ENCODE results near the gene CCDC50. TPM values are rescaled to one million over a fixed set of nuclear protein-coding genes. Genes with fewer than 3 reads are reported as not detected.

Gene CCDC50
- total RNA-seq, 1 donor from 2014 or later: 51.0 TPM

DNA sequence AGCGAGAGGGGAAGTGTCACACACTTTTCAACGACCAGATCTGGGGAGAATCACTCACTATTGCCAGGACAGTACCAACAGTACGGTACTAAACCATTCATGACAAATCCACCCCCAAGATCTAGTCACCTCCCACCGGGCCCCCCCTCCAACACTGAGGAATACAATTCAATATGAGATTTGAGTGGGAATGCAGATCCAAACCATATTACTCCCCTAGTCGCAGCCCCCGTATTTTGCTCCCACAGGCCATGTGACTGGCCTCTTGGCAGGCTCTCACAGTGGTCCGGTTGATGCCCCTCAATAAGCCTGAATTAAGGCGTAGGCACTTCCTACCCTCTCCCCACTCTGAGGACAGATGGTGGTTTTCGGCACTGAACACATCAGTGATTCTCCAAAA, 86.4 kb downstream of the CCDC50 start:
- no peak for DNase-seq (ENCODE audit: low read depth)

DNA sequence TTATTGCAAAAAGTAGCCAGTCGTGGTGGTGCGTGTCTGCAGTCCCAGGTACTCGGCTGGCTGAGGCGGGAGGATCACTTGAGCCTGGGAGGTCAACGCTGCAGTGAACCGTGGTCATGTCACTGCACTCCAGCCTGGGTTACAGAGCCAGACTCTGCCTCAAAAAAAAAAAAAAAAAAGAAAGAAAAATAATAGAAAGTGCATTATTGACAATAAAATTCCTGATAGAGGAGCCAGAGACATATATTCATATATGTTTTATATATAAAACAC, 88.2 kb downstream of the CCDC50 start:
- DNase-seq (ENCODE audit: low read depth): no peak

DNA sequence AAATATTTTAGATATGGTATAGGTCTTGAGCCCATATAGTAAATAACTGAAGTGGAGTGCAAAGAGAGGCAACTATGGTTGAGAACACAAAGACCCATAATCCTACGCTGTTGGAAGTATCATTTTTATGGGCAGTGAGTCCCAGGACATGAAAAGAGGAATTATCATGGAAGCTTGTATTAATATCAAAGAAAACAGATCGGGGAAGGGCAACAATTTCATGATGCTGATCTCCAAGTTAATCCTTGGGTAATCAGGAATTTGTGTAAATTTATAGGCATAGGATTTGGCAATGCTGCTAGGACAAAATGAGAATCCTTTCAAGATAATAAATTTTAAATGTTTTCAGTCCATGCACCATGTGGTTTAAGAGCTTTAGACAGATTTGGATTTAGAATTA, 91.6 kb downstream of the CCDC50 start:
- no peak for DNase-seq (ENCODE audit: low read depth)

DNA sequence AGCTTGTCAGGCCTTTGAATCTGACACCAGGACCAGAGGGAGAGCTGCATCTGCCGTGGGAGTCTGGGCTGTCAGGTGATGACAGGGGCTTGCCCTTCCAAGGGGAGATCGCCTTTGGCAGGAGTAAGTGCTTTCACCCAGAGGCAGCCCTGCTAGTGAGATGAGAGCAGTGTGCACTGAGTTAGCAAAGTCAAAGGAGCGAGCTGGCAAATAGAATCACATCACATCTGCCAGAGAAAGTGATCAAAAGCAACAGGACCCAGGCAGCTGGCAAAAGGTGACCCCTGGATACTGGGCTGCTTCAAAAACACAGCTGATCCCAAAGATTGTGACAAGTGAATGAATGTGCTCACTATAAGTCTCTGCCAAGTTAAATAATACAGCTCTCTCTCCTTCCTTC, 95.7 kb downstream of the CCDC50 start:
- DNase-seq (ENCODE audit: low read depth): no peak

DNA sequence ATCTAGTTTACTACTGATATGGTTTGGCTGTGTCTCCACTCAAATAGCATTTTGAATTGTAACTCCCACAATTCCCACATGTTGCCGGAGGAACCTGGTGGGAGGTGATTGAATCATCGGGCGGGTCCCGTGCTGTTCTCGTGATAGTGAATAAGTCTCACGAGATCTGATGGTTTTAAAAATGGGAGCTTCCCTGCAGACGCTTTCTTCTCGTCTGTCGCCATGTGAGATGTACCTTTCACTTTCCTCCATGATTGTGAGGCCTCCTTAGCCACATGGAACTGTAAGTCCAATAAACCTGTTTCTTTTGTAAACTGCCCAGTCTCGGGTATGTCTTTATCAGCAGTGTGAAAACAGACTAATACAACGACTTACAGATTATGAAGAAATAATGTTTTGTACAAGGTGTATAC, 96.1 kb downstream of the CCDC50 start:
- no peak for DNase-seq (ENCODE audit: low read depth)

DNA sequence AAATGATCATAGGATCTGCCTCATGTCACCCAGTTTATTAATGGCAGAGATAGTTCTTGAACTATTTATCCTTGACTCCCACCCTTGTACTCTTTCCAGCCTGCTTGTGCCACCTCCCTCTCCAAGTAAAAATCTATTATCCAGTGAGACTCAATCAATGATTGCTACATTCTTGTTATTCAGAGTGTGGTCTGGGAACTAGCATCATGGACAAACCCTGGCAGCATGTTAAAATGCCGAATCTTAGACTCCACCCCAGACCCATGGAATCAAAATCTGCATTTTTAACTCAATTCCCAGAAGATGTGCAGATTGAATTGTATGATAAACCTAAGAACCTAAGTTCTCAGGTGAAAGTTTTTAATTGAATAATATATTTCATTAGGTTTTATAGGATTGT, 97.1 kb downstream of the CCDC50 start:
- DNase-seq (ENCODE audit: low read depth): no peak

DNA sequence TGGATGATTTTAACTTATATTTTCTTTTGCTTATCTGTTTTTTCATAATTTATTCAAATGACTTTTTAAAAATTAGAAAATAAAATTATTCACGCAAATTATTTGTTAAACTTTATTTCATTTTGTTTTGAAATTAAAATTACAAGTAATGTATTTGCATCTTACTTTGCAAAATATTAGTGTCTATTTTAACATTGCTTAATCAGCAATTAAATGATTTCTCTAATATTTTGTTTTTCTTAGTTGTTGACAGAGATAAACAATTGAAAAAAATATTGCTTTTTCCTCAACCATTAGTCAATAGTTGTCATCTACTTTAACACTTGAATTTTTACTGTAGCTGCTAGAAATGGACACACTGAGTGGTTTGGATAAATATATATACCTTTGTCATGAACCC, 99.0 kb downstream of the CCDC50 start:
- no peak for DNase-seq (ENCODE audit: low read depth)

DNA sequence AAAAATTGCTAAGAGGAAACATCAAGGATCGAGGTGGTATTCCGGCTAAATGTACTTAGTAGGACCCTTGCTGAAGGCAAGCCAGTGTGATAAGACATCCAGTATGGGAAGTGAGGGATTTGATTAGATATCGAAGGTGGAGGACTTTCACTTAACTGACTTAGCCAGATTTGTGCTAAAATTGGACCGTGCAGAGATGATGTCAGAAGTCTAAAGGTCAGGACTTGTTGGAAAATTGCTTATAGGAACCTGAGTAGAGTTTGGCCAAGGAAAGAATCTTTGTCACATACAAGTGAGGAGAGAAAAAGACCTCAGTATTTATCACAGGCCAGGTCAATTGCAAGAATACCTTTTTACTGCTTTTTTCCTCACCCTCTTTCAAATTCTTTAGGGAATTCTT, 100.9 kb downstream of the CCDC50 start:
- DNase-seq (ENCODE audit: low read depth): no peak

DNA sequence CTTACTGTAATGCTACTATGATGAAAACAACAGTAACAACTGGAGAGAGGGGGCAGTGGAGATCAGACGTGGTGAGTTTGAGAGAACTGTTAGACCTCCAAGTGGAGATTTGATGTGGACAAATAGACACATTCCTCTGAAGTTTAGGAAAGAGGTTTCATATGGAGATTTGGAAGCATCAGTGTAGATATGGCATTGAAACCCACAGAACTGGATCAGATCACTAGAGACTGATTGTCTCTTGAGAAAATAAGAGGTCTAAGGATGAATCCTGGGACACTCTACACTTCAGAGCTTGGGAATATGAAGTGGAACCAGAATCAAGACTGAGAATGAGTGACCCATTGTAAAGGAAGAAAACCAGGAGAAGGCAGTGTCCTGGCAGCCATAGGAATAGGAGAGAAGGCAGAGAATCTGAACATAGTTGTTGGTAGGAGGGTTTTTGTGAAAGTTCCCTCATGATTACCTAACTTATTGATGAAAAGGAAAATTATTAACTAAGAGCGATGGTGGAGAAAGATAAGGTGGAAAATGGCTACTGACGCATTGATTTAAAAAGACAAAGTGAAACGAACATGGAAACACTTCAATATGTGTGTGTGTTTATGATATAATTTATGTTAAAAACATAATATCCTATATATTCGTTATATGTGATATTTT, 102.1 kb downstream of the CCDC50 start:
- no peak for DNase-seq (ENCODE audit: low read depth)

DNA sequence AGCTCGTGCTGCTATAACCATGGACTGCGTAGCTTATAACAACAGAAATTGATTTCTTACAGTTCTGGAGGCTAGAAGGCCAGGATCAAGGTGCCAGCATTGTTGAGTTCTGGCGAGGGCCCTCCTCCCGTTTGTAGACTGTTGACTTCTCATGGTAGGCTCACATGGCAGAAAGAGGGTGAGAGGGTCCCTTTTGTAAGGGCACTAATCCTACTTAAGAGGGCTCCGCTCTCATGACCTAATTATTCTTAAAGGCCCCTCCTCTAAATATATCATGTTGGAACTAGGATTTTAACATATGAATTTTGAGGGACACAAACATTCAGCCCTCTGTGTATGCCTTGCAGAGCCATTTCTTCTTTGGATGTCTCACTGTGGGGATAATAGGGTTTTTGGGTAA, 103.0 kb downstream of the CCDC50 start:
- DNase-seq (ENCODE audit: low read depth): no peak

DNA sequence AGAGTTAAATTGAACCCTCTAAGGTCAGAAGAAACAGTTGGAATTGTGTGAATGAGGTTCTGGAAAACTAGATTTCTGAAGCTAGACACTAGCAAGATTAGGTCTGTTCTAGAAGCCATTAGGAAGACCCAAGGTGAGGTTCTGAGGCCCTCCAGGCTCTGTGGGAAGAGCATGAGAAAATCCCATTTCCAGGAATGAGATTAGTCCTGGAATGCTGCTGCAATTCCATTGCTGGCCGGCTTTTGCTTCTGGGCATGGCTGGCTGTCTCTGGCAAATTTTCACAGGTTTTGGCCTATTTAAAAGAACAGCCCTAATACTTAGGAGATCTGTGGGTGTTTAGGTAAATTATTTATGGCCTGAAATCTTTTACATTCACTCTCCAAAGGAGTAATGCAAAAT, 104.8 kb downstream of the CCDC50 start:
- DNase-seq (ENCODE audit: low read depth): no peak

DNA sequence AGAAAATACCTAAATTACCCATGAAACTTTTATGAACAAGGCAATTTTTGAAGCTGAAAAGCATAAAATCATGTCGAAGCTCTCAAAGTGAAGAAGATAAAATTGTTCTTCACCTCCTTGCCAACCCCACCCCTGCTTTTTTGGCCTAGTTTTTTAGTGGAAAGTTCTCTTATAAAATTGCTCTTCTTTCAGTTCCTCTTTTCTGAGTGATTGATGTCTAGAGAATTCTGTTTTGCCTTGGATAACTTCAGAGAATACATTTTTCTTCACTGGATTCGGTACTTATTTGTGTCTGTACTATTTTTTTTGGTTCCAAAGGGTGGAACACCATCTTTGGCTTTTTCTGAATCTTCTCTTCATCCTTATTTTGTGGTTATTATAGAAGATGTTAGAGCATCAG, 106.8 kb downstream of the CCDC50 start:
- DNase-seq (ENCODE audit: low read depth): no peak

DNA sequence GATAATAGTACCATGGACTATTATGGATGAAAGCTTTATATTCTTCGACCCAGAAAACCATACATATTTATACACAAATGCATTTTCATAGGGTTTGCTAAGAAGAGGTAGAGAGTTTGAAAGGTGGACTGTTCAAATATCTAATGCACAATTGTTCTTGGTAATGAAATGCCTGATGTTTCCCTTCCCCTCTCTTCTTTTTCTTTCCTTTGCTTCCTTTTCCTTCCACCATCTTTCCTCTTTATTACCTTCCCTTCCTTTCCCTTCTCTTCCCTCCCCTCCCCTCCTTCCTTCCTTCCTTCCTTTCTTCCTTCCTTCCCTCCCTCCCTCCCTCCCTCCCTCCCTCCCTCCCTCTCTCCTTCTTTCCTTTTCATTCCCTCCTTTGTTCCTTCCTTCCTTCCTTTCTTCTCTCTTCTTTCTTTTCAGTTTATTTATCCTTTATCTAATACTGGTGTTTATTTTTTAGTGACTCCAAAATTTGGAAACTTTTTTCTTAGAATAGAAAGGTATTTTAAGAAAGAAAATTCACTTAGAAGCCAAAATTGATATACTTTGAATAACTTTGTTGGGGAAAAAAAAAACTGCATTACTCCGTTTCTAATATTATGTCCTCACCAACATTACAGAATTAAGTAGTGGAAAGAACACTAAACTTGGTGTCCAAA, 109.1 kb downstream of the CCDC50 start:
- DNase-seq (ENCODE audit: low read depth): no peak

DNA sequence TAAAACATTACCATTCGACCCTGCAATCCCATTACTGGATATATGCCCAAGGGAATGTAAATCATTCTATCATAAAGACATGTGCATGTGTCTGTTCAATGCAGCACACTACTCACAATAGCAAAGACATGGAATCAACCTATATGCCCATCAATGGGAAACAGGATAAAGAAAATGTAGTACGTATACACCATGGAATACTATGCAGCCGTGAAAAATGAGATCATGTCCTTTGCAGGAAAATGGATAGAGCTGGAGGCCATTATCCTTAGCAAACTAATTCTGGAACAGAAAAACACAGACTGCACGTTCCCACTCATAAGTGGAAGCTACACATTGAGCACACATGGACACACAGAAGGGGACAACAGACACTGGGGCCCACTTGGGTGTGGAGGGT, 111.3 kb downstream of the CCDC50 start:
- DNase-seq (ENCODE audit: low read depth): no peak

DNA sequence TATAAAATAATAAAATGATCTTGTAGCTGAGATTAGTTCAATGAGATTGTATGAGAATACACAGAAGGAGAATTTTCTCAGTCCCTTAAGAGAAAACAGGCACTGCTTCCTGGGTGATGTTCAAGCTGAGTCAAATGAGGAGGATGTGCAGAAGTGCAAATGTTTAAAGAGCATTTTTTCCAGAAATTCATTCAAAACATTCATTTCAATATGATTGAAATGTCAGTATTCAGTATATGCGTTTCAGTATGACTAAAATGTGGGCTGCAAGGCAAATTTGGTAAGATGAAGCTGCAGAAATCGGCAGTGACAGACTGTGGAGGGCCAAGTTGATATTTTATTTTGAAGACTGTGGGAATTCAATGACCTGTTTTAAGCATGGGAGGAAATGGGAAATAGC, 112.5 kb downstream of the CCDC50 start:
- DNase-seq (ENCODE audit: low read depth): no peak

DNA sequence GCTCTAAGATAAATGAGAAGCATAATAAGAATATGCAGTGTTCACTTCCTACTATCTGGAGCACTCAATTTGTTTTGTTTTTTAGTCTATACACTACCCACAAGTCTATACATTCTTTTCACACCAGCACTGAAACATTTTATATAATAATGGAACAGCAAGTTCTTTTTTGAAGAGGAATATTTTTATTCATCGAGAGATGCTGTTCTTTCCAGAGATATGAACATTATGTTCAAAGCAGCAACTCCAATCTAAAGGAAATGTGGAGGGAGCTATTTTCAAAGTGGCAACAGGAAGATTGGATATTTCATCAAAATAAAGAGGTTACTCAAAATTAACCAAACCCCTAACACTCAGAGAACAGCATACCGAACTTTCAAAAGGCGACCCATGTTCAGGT, 115.4 kb downstream of the CCDC50 start:
- no peak for DNase-seq (ENCODE audit: low read depth)

Other genes with a start within 250 kb of the CCDC50 start
- gene OSTN, start 130.2 kb upstream of the CCDC50 start, total RNA-seq: 0.72 TPM in 1 of 2 replicates, not detected in the other
- 0.16 and 0.36 TPM in 2 replicates for gene UTS2B, start 1.1 kb downstream of the CCDC50 start, total RNA-seq
- gene PYDC2, start 131.8 kb downstream of the CCDC50 start, total RNA-seq: not detected in 2 replicates

All from myocyte (in vitro differentiated cells).